ENCODE results near the gene SDSL. TPM values are rescaled to one million over a fixed set of nuclear protein-coding genes. Genes with fewer than 3 reads are reported as not detected.

Gene SDSL
- total RNA-seq, 1 donor from 2014 or later: 2.4 TPM

DNA sequence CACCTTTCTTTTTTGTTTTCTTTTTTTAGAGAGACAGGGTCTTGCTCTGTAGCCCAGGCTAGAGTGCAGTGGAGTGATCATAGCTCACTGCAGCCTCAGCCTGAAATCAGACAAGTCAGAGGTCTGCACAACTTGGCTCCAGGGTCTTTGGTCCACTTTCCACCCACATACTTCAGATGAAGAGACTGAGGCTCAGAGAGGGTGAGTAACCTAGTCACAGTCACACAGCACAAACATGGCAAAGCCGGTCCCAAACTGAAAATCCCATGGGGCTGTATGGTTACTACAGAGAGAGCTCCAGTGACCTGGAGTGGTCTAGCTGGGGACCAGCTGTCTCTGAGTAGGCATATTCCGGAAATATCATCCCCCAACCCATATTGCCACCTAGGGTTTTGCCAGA is 30.3 kb downstream of the SDSL start:
- DNase-seq: no peak

DNA sequence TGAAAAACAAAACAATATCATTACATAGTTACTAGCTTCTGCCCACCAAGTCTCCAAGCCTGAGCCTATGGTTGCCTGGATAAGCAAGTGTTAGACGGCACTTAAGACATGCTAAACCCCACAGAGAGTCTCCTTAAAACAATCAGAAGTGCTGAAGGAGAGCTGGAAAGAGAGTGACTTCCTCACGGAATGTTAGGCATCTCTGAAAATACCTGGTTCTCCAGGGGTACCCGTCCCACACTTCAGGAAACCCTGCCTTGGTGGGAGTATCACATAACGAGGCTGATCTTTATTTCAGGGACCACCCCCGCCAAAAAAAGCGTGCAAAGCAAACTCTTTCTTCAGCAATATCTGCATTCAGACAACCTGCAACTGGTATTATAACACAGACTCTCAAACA is 31.1 kb downstream of the SDSL start:
- no peak for DNase-seq

DNA sequence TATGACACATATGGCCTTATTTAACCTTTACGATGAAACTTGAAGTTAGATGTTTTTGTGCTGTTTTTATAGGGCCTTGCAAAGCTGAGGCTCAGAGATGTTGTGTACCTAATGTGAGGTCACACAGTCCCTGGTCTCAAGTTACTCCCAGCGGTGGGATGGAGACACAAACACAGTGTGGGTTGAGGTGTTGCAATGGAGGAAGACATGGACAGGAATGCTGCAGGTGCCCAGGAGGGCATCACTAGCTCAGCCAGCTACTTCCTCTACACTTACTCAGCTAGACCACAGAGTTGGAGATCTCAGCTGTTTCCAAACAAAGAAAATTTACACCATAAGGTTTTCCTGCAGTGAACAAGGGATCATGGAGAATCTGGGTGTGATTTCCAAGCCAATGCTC is 34.0 kb downstream of the SDSL start:
- no peak for DNase-seq

DNA sequence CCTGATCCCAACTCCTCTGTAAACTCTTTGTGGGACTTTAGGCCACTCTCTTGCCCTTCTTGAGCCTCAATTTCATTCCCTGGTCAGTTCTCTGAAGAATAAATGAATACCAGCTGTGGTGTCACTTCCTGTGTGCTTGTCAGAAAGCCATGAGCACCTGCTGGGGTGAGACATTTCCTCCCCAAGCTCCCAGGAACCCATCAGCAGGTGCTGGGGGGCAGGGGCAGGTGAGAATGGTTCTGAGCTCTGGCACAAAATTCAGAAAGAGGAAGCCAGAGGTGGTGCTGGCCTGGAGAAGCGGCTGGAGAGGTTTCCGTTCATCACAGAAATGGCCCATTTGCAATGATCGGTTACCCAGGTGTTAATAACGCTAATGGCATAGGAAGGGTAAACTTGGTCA is 34.6 kb downstream of the SDSL start:
- DNase-seq: no peak

DNA sequence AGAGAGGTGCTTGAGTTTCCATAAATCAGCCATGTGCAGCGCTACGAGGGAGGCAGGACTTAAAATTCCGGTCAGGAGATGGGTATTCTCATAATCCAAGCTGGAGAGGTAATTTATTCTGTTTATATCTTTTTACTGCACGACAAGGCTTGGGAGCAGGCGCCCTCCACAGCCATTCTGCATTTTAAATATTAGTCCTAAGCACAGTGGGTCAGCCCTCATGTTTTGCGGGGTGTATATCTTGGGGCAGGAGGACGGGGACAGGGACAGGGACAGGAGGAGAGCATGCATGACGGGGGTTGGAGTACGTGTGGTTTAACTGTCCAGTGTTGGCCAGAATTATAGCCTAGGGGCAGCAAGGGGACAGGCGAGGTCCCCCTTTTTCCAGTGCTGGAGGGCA is 35.0 kb downstream of the SDSL start:
- DNase-seq: no peak

DNA sequence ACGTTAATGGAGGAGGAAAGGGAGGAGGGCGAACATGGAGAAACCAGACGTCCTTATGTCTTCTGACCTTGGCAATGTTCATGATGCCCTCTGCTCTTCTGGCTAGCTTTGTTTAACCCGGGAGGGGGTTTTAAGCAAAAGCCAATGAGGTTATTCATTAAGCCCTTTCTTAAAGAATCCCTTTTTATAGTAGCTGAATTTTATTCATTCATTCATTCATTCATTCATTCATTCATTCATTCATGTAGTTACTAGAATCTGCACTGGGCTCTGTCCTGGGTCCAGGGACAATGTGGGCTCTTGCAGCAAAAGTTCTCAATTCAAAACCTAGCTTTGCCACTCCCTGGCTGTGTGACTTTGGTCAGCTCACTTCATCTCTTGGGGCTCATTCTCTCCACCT is 35.5 kb downstream of the SDSL start:
- no peak for DNase-seq

DNA sequence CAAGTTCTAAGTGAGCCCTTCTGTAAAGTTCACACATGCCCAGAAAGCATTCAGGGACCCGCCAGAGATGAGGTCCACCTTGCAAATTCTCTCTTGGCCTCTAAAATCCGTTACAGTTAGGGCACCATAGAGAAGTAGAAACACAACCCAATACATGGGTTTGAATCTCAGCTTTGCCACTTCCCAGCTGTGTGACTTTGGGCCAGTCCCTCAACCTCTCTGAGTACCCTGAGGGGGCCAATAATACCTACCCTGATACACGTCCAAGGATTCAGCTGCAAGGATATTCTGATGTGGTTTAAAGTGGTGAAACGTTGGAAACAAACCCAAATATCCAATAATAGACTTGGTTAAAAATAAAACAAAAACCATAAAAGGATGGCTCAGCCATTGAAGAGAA is 37.8 kb downstream of the SDSL start:
- DNase-seq: no peak

DNA sequence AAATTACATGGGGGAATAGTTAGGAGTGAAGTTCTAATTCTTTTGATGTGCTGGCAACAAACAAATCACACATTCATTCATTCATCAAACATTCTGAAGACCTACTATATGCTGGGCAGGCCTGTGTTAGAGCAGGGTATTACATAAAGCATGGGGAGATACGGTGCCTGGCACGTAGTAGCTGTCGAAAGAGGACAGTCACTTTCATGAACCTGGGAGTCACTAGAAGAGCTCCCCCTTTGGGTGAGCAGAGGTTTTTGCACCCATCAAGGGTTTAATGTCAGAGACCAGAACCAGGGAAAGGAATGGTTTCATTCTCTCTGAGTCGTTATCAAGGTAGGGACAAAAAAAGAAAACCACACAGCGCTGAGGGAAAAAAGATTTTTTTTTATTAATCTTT is 39.5 kb downstream of the SDSL start:
- DNase-seq: peak; percentile 45

DNA sequence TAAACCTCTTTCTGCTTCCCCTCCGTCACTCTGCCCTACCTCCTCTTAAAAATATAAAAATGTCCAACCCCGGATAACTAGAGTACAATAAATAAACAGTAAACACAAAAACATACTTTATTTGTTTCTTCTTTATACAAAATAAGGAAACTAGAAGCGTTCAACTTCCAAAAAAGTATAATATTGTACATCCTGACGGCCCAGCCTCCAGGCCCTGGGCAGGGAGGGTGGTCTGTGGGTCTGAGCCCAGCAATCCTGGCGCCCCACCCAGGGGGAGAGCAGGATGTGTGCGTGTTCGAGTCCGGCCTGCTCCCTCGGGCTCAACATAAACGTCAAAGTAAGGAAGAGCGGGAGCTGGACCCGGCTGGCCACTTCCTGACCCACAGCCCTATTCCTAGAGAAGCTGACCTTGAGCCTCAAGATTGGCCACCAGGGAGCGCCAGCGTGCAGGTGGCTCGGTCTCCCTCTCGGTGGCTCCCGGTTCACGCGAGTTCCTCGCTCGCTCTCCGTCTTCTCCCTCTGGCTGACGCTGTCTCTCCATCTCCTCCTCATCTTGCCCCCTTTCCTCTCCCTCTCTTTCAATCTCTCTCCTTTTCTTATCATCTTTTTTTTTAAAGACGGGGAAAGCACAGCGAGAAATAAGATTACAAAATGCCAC is 40.1 kb downstream of the SDSL start:
- DNase-seq: peak; percentile 88

DNA sequence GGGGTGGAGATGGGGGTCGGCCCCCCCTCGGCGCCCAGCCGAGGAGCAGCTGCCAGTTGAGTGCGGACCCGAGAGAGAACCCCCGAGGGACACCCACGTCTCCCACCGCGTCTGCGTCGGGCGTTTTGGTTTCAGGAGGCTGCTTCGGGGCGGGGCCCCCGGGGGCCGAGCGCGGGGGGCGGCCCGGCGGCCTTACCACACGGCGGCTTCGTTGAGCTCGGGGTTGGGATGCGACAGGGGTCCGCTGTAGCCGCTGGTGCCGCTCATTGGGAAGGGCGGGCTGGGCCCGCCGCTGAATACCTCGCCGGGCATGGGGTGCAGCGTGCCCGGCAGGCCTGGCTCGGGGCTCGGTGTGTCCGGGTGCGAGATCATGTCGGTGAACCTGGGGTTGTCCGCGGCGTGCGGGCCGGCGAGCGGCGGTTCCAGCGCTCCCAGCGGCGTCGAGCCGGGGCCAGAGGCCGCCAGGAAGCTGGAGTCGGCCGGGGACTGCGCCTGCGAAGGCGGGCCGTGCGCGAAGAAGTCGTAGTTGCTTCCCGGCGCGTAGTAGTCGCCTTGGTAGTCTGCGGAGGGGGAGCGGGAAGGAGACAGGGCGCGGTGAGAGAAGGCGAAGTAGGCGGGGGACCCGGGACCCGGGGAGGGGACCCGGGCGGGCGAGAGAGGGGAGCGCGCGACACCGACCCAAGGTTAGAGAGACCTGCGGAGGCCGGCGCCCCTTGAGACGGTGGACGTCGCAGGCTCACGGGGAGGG is 41.0 kb downstream of the SDSL start:
- DNase-seq: peak; percentile 29

DNA sequence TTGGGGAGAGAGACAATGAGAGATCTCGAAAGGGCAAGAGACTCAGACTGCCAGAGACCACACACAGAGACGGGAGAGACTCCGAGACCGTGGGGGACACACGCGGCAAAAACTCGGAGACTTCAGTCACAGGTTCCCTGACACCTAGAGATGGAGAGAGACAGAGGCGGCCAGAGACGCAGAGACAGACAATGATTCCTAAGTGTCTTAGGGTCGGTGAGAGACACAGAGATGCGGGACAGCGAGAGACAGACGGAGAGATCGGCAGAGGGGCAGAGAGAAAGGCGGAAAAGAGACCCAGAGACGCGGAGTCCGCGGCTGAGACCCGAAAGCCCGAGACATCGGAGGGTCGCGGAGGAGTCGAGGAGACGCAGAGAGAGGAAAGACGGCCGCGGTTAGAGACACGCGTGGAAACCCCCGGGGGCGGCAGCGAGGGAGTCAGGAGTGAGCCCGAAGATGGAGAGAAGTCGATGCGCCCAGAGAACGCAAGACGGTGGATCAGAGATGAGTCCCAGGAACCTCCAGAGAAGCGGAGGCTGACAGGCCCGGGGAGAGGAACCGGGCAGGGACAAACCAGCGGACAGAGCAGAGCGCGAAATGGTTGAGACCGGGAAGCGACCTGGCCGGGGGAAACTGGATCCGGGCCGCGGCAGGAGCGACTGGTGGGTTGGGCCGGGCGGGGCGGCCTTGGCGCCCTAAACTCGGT is 41.7 kb downstream of the SDSL start:
- DNase-seq: no peak

DNA sequence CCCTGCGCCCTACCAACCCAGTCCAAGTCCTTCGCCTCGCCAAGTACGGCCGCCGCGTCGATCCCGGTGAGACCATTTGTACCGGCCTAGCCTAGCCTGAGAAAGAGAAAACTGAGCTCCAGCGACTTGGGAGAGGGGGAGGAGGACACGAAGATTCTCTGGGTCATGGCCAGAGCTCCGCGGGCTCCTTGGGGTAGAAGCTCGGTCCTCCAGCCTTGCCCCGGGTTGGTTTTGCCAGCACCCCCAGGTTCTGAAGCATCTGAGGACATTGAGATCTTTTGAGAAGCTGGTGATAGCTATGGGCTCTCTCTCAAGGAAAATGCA is 42.2 kb downstream of the SDSL start:
- no peak for DNase-seq

DNA sequence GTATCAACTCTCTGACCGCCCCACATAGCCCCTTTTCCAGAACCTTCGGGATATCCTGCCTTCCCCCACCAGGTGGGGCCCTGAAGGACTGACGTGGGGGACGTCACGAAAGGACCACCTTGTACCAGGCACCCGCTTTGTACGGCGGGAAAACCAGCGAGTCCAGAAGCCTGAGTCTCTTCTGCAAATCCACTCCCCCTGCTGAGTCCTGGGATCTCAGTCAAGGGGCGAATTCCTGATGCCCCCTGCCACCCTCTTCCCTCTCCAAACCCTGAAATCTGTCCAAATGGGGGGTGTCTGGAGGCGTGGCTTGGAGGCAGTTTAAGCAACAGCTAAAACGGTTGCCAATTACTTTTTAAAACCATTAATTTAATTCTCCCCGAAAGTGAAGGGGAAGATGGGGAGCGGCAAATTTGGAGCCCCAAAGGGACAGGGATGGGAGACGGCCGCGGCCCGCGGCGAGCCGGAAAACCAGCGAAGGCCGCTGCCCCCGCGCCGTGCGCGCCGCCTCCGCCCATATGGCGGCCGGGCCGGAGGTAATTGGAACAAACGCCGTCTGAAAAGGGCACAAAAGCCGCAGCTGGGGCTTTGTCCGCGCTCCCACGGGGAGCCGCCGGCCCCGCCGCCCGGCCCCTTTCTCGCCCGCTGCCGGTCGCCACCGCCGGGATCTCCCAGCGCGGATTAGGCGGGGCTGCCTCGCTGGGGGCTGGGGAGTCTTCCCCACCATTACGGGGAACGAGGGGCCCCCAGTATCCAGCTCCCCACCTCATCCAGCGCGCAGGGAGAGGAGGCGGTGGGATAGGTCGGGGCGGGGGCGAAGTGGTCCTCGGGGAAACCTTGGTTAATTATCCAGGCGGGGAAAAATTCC is 42.9 kb downstream of the SDSL start:
- DNase-seq: no peak

DNA sequence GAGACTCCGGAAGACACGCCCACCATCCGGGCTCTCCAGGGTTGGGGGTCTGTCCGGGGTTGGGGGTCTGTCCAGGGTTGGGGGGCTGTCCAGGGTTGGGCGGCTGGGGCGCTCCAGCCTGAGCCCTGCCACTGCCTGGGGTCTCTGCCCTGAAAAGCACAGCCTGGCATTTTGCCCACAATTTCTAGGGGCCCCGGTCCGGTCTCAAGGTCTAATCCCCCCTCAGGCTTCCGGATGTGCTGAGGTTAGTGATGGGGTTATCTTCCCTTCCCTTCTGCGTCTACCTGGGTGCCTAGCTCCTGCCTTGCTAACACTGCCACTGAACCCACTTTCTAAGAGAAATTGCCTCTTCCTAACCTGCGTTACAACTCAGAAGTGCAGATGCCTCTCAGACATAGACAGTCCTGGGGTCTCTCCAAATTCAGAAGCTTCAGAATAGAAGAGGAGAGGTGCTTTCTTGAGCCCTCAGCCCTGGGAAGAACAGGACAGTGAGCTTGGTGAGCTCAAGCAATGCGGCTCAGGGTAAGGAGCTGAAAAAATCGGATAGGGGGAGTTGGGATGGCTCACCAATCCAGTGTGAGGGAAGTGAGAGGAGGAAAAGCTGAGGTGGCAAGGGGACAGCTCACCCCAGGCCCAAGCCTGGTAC is 43.8 kb downstream of the SDSL start:
- DNase-seq: no peak

DNA sequence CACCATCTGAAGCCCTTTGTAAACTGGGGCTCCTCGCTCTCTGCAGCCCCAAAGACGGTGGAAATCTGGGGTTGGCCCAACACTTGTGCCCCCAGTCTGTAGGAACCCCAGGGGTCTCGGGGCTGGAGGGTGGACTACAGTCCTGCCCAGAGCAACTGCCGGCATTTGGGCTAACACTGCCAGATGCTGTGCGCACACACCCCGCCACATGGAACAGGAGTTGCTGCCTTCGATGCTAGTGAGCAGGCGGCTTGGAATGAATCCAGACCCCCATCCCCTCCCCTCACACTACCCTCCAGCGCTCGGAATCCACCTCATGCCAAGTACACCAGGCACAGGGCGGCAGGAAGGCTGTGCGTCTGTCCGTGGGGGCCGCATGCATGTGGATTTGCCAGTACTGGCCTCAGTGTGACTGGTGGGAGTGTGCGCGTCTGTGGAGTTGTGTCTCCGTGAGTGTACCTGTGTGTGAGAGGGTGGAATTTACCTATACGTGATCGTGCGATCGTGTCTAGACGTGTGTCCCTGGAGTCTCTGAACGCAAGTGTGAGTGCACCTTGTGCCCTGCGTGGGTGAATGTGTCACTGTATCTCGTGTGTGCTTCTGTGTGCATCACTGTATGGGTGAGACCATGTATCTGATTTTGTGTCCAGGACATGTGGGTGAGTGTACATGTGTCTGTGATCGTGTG is 44.4 kb downstream of the SDSL start:
- DNase-seq: no peak

DNA sequence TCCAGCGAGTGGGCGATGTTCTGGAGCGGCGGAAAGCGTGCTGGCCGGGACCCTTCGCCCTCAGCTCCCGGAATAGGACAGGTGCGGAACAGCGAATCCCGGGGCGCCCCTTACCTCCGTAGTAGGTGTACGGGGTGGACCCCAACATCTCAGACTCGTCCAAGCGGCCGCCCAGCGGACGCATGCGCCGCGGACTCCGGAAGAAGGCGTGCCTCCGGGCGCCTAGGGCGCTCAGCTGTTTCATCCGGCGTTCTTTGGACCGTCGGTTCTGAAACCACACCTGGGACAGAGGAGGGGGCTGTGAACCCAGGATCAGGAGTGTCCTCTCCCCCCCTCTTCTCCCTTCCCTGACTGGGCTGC is 44.9 kb downstream of the SDSL start:
- no peak for DNase-seq

DNA sequence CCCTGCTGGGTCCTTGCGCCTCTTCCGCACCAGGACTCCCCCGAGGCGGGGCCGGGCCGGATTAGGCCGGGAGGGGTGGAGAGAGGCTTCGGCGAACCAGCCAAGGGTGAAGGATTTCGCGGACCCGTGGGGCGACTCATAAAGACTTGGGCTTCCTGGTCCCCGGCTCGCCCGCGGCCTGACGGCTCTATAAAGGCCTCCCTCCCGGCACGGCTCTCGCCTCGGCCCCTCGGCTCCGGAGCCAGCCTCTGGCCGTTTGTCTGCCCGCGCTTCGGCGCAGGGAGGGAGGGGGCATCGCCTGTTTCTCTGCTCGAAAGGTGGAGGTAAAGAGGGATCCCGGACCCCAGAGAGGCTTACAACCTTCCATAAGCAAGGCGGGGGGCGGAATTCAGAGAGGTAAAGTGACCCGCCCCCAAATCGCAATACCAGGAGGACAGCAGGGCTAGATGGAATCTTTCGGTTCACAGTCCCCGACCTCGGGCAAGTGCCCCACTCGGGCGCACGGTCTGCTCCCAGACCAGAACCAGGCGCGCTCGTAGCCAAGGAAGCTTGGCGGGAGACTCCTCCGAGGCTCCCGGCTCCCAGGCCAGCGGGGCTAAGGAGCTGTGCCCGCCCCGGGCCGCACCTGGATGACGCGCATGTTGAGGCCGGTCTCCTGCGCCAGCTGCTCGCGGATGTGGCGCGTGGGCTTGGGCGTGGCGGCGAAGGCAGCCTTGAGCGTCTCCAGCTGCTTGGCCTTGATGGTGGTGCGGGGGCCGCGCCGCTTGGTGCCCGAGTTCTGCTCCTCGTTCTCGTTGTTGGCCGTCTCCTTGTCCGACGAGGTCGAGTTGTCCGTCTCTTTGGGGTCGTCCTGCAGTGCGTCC is 45.6 kb downstream of the SDSL start:
- no peak for DNase-seq

DNA sequence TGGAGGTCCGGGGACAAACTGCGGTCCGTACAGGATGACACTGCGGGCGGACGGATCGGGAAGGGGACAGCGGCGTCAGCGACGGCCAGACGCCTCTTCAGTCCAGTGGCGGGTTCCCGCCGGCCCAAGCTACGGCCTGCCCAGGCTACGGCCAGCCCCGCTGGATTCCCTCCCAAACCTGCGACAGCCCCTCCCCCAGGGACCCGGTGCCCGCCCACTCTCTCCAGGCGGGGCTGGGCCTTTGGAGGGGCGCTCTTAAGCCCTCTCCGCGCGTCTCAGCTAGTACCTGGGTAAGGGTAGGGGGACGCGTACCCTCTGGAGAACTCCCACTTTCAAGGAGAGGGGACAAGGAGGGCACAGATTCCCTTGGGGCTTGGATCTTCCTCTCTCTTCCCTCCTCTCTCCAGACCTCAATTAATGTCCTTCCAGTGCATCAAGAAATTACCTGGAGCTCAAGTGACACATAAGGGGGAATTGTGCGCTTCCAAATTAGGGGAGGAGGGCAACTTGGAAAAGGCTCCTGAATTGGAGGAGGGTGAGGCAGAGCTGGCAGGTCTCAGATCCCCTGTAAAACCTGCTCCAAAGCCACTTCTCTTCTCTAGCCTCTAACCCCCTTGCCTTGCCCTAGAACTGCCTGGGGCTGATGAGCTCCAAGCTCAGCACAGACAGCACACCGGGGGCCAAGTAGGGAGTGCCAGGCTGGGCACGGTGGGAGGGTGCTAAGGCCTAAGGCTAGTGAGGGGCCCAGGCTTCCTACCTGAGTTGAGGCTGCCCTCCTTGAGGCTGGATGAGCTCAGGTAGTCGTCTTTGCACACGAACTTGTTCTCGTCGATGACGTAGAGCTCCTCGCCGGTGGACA is 46.4 kb downstream of the SDSL start:
- DNase-seq: no peak

DNA sequence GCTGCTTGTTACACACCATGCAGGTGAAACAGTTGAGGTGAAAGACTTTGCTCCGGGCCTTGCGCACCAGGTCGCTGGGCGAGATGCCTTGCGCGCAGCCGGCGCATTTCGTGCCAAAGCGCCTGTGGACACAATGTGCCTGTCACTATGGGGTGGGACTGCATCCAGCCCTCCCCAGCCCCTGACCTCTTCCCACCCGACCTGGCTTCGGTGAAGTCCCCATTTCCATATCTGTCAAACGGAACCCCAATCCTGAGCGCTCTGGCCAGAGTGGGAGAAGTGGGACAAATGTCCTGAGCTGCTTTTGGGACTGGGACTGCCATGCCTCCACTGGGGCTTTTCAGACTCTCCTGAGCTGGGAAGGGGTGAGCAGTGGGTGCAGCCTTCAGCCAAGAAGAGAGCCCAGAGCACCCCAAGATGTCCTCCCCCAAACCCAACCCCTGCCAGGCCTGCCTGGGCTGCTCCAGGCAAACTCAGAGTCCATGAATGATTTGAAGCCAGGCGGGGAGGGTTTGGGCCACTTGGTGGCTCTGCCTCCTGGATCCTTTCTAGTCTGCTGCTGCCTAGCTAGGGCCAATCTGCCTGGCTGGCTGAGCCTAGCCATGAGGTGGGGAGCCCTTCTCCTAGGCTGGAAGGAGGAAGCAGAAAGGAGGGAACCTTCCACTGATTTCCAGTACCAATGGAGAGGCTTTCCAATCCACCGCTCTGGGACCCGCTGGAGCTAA is 47.2 kb downstream of the SDSL start:
- no peak for DNase-seq
